NCI-H2107 (cell line): ENCODE measurements around the gene ATPAF1.

Source experiments
- DNase-seq: peaks from one replicate; lab custom pipeline; 2025; lab: John Stamatoyannopoulos, UW

The ATPAF1 gene

DNA sequence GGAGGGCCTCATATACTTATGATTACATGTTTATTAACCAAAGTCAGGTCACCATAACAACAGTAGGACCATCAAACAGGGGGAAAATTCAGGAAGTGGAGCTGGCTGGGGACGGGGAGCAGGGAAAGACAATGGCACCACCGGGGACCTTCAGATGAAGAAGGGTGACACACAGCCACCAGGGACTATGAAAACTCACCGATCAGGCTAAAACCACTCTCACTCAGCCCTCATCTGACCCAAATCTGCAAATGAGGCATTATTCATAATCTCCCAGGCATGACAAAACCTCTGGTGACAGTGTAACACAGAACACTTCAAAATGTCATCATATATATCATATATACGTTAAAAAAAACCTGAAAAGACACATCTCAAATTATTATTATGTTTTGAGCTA is 75.3 kb downstream of the ATPAF1 start:
- no peak for DNase-seq

DNA sequence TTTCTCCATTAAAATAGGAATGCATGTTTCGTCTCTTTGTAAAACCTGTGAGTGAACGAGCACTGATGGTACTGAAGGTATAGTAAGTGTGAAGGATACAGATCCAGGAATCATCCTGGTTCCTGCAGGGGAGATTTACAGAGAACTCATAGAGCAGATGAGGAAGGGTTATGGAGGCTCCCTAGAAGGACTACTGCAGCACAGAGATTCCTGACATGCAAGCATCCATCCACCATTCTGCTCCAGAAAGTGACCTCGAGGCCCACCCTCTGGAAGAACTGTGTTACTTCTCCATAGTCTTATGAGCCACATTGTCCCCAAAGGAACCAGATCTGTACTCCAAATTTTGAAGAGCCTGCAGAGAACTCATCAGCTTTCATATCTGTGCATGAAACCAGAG is 78.6 kb downstream of the ATPAF1 start:
- no peak for DNase-seq

DNA sequence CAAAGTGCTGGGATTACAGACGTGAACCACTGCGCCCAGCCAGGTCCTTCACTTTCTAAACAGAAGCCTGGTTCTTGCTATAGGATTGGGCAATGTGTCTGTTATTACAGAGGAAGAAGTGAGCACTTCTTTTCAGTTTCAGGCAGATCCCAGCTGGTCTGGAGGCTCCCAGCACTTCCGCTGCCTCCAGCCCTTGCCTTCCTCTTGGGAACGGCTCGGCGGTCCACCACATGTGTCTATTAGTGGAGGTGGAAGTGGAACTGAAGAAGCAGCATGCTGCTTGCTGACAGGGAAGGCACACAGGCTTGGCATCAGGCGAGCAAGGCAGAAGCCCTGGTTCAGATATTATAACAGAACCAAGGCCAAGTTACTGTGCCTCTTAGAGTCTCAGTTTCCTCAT is 81.1 kb downstream of the ATPAF1 start:
- no peak for DNase-seq

DNA sequence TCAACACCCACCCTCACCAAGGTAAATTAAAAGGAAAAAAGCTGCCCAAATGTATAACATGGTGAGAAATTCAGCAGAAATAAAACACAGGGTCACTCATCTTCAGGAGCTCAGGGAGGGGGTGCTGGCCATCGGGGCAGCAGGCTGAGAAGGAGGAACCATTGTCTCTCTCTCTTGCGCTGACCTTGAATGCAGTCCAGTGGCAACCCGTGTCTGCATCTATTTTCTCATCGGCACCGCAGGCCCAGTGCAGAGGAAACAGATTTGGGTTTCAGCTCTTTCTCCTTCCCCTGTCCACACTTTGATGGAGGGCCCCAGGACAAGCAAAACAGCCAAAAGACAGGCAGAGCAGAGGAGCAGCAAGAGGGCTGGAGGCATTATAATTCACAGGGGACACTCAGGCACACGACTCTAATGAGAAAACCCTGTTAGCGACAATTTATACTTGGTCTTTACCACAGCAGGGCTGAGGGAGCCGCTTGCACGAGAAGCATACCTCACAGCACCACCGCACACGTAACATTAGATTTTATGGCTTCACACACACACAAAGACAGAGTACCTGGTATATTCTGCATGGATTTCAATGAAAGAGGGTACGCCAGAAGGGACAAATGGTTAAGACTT is 82.7 kb downstream of the ATPAF1 start:
- no peak for DNase-seq

DNA sequence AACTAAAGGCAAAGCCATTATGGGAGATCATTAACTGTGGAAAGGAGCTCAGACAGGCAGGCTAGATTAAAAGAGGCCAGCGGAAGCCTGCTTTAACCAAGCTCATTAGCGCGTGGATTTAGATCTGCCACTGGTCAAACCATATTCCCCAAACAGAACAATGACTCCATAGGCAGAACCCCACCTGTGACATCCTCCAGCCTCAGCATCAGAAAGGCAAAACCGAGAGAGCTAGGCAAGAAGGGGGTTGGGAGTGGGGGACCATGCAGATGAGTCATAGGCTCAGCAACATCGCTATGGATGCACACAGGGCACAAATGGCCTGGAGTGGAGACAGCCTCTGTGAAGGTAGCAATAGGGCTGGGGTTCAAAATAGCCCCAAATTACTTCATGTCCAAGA is 84.7 kb downstream of the ATPAF1 start:
- no peak for DNase-seq

DNA sequence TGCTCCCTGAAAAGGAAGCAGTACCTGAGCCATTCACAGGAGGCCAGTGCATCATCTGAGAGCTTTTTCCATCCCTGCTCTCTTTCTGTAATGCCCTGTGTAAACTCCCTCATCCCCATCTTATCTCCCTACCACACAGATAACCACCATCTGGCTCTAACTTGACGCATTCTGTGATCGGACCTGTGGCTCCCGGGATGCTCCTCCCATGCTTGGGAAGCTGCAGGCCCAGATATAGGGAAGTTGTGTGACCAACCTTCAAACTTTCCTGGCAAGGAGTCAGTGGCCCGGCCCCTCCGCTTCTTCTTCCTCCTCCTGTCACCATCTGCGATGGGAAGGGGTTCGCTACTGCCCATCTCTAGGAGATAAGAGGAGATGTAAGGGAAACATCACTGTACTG is 85.2 kb downstream of the ATPAF1 start:
- no peak for DNase-seq
